Right renal cortex interstitium (tissue), 3 donors: Measurements from ENCODE around the gene LIPC. TPM values are rescaled to one million over a fixed set of nuclear protein-coding genes. Genes with fewer than 3 reads are reported as not detected.

Experiments
- DNase-seq, 3 donors: peaks; one replicate each; pipeline ENCODE4 v3.0.0-alpha.2; 2013; ENCODE audit warnings: low read depth in 3 of 3, low spot score in 2 of 3
- polyA plus RNA-seq, 3 donors: library from polyadenylated mRNA; unstranded; fragments of 120-200 nt; gene quantifications; one replicate each; pipeline ENCODE4 v1.2.1, GENCODE V29; 2013; ENCODE audit not compliant: insufficient read length in 3 of 3

LIPC gene
- polyA plus RNA-seq, 3 donors = 11.8 to 15.5 (median 14.0) TPM

GRCh38 chr15:58472221-58472620, 40.4 kb downstream of the LIPC start:
- DNase-seq = no peak

GRCh38 chr15:58472821-58473581, 41.2 kb downstream of the LIPC start:
- DNase-seq = no peak

GRCh38 chr15:58473724-58474123, 41.9 kb downstream of the LIPC start:
- DNase-seq = no peak

GRCh38 chr15:58474741-58475323, 43.0 kb downstream of the LIPC start:
- DNase-seq = no peak

GRCh38 chr15:58475573-58476524, 44.1 kb downstream of the LIPC start:
- no peak for DNase-seq

GRCh38 chr15:58476525-58477162, 44.9 kb downstream of the LIPC start:
- no peak for DNase-seq

GRCh38 chr15:58477170-58477569, 45.4 kb downstream of the LIPC start:
- no peak for DNase-seq

GRCh38 chr15:58478035-58478434, 46.2 kb downstream of the LIPC start:
- DNase-seq = no peak

- no peak for DNase-seq
Observed at GRCh38 chr15:58478579-58478978, 46.8 kb downstream of the LIPC start.

- no peak for DNase-seq
Observed at GRCh38 chr15:58479941-58480340, 48.1 kb downstream of the LIPC start.

GRCh38 chr15:58483376-58483775, 51.6 kb downstream of the LIPC start:
- DNase-seq = no peak

- DNase-seq = no peak
Observed at GRCh38 chr15:58484791-58485600, 53.2 kb downstream of the LIPC start.

GRCh38 chr15:58486062-58486461, 54.3 kb downstream of the LIPC start:
- DNase-seq = no peak

GRCh38 chr15:58486564-58486963, 54.8 kb downstream of the LIPC start:
- no peak for DNase-seq

GRCh38 chr15:58487041-58487723, 55.4 kb downstream of the LIPC start:
- no peak for DNase-seq

GRCh38 chr15:58487724-58488120, 55.9 kb downstream of the LIPC start:
- DNase-seq = no peak

- no peak for DNase-seq
Observed at GRCh38 chr15:58489289-58490085, 57.7 kb downstream of the LIPC start.

GRCh38 chr15:58490086-58490887, 58.5 kb downstream of the LIPC start:
- no peak for DNase-seq
